ENCODE data around the gene TET1. TPM values are rescaled to one million over a fixed set of nuclear protein-coding genes. Genes with fewer than 3 reads are reported as not detected.
"Not testable (repeated sequence)": the region's sequence is repeated elsewhere in the genome, so short reads cannot be mapped to it uniquely, and the experiment has no call there.

The TET1 gene
- polyA plus RNA-seq, 4 donors = 9.5 to 15.1 (median 11.7) TPM

GRCh38 chr10:68684413-68684812 lies 124.3 kb downstream of the TET1 start:
- DNase-seq (ENCODE audit: low read depth in 4 of 4, low spot score in 3 of 4) = no peak

- DNase-seq (ENCODE audit: low read depth in 4 of 4, low spot score in 3 of 4) = no peak
These were observed 135.9 kb downstream of the TET1 start for GRCh38 chr10:68696018-68696417.

DNA sequence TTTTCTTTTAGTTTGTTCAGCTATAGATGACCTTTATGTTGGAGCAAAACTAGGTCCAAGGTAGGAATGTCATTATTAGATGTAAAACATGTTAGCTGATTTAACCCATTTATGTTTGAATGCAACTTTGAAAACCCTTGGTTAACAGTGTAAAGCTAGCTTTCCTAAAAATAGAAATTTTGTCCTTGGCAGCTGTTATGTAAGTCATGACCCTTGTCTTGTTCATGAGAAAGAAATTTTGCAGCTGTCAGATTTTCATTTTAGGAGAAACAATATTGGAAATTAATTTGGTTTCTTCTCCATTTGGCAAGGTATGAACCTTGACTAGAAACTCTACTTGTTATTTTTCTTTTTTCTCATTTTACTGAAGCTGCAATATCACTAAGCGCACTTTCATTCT lies 137.0 kb downstream of the TET1 start:
- DNase-seq (ENCODE audit: low read depth in 4 of 4, low spot score in 3 of 4) = no peak

- DNase-seq (ENCODE audit: low read depth in 4 of 4, low spot score in 3 of 4) = no peak
These were observed 140.1 kb downstream of the TET1 start for GRCh38 chr10:68700197-68700596.

DNA sequence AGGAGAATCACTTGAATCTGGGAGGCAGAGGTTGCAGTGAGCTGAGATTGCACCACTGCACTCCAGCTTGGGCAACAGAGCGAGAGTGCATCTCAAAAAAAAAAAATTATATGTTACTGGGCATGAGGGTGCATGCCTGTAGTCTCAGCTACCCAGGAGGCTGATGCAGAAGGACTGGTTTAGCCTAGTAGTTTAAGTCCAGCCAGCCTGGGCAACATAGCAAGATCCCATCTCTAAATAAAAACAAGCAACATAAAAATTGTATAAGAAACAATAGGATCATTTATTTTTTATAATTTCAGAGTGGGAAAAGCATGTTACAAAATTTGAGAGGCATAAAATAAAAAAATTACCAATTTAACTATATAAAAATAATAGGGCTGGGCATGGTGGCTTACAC lies 145.4 kb downstream of the TET1 start:
- no peak for DNase-seq (ENCODE audit: low read depth in 4 of 4, low spot score in 3 of 4)

DNA sequence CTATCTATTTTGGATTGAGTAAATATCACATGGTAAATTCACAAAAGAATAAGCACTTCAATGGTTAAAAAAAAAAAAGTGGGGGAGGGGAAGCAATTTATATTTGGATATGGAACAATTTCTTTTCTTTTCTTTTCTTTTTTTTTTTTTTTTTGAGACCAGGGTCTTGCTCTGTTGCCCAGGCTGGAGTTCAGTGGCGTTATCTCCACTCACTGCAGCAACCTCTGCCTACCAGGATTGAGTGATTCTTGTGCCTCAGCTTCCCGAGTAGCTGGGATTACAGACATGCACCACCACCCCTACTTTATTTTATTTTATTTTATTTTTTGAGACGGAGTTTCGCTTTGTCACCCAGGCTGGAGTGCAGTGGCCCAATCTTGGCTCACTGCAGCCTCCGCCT lies 148.8 kb downstream of the TET1 start:
- DNase-seq (ENCODE audit: low read depth in 4 of 4, low spot score in 3 of 4) = not testable (repeated sequence)

DNA sequence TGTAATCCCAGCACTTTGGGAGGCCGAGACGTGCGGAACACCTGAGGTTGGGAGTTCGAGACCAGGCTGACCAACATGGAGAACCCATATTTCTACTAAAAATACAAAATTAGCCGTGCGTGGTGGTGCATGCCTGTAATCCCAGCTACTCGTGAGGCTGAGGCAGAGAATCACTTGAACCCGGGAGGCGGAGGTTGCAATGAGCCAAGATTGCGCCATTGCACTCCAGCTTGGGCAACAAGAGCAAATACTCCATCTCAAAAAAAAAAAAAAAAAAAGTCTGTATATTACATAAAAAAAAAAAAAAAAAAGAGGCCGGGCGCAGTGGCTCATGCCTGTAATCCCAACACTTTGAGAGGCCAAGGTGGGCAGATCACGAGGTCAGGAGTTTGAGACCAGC lies 152.9 kb downstream of the TET1 start:
- DNase-seq (ENCODE audit: low read depth in 4 of 4, low spot score in 3 of 4) = not testable (repeated sequence)

GRCh38 chr10:68717435-68717834 lies 157.3 kb downstream of the TET1 start:
- no peak for DNase-seq (ENCODE audit: low read depth in 4 of 4, low spot score in 3 of 4)

DNA sequence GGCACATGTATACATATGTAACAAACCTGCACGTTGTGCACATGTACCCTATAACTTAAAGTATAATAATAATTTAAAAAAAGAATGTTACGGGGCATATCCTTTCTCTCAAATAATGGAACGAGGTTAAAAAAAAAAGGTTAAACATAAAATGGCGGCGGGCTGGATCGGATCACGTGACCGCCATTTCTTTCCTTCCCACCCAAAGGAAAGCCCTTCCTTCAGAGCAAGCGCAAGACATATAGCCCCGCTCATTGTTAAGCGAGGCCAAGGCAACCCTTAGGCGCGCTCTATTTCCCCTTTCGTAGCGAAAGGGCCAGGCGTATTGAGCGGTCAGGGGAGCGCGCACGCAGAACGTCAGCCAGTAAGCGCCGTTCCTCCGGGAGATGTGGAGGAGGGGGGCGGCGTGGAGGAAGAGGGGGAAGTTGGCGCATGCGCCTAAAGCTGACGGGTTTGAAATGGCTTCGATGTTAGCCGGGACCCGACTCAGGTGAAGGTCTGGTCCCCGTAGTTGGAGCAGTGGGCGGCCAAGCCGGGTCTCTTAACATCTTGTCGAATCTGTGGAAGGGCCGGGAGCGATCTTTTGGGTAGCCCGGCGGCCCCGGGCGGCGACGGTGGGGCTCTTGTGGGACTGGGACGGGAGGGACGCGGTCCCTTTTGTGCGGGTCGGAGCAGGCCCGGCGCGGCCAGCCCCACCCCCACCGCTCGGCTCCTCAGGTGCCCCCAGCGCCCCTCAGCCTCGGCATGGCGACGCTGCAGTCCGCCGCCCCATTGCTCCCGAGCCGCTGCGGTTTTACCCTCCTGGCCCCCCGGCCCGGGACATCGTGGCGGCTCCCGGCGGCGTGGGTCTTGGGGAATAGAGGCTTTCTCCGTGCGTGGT lies 160.9 kb downstream of the TET1 start, which contains the start of gene CCAR1:
Gene CCAR1, plus strand, starts transcription at position 447 of the 880 bp plus-strand sequence. CDS start 1,266 bp downstream, outside the sequence.
- peak; percentile 92 to 98 (median 96) for DNase-seq (ENCODE audit: low read depth in 4 of 4, low spot score in 3 of 4)

GRCh38 chr10:68721673-68722335 lies 161.7 kb downstream of the TET1 start:
- peak in 2 of 4 donors; percentile 8 to 22 for DNase-seq (ENCODE audit: low read depth in 4 of 4, low spot score in 3 of 4)

- no peak for DNase-seq (ENCODE audit: low read depth in 4 of 4, low spot score in 3 of 4)
These were observed 164.9 kb downstream of the TET1 start for GRCh38 chr10:68725016-68725415.

- DNase-seq (ENCODE audit: low read depth in 4 of 4, low spot score in 3 of 4) = no peak
These were observed 167.0 kb downstream of the TET1 start for GRCh38 chr10:68727146-68727545.

GRCh38 chr10:68732651-68733050 lies 172.5 kb downstream of the TET1 start:
- DNase-seq (ENCODE audit: low read depth in 4 of 4, low spot score in 3 of 4) = no peak

GRCh38 chr10:68734349-68734748 lies 174.2 kb downstream of the TET1 start:
- no peak for DNase-seq (ENCODE audit: low read depth in 4 of 4, low spot score in 3 of 4)

DNA sequence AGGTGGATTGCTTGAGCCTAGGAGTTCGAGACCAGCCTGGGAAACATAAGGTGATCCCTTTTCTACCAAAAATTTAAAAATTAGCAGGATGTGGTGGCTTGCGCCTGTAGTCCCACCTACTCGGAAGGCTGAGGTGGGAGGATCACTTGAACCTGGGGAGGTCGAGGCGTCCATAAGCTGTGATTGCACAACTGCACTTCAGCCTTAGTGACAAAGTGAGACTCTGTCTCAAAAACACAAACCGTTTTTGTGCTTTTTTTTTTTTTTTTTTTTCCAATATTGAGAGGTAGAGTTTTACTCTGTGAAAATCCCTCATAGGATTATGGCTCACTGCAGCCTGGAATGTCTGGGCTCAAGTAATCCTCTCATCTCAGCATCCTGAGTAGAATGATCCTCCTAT lies 175.0 kb downstream of the TET1 start:
- no peak for DNase-seq (ENCODE audit: low read depth in 4 of 4, low spot score in 3 of 4)

GRCh38 chr10:68735739-68736138 lies 175.6 kb downstream of the TET1 start:
- not testable (repeated sequence) for DNase-seq (ENCODE audit: low read depth in 4 of 4, low spot score in 3 of 4)

- DNase-seq (ENCODE audit: low read depth in 4 of 4, low spot score in 3 of 4) = not testable (repeated sequence)
These were observed 180.5 kb downstream of the TET1 start for GRCh38 chr10:68740676-68741075.

DNA sequence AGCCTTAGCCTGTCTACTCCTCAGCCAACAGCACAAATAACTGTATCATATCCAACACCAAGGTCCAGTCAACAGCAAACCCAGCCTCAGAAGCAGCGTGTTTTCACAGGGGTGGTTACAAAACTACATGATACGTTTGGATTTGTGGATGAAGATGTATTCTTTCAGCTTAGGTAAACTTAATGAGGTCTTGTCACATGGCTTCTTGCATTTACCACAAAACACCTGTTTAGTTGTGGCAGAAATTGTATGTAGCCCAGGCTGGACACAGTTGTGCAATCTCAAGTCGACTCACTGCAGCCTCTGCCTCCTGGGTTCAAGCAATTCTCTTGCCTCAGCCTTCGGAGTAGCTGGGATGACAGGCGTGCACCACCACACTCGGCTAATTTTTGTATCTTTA lies 182.3 kb downstream of the TET1 start:
- DNase-seq (ENCODE audit: low read depth in 4 of 4, low spot score in 3 of 4) = no peak
